Upper lobe of right lung (tissue), 1 donor: Measurements from ENCODE around the gene PRSS58. TPM values are rescaled to one million over a fixed set of nuclear protein-coding genes. Genes with fewer than 3 reads are reported as not detected.

Experiments used
- ATAC-seq: fragments of 200-7000 bp; cut with Tn5 transposase; one replicate; pipeline ENCODE4 v1.9.1; 2020; ENCODE audit warnings: mild to moderate bottlenecking, moderate library complexity
- DNase-seq: peaks from one replicate; pipeline ENCODE4 v3.0.0-alpha.2; 2020
- H3K27ac ChIP-seq: fragments of 200-600 bp; one replicate; pipeline ENCODE4 v1.8.0; 2022
- H3K27me3 ChIP-seq: fragments of 200-600 bp; one replicate; pipeline ENCODE4 v1.8.0; 2022; ENCODE audit warnings: mild to moderate bottlenecking
- H3K36me3 ChIP-seq: fragments of 200-600 bp; one replicate; pipeline ENCODE4 v1.8.0; 2022
- H3K4me1 ChIP-seq: fragments of 200-600 bp; one replicate; pipeline ENCODE4 v1.8.0; 2022
- H3K4me3 ChIP-seq: fragments of 200-600 bp; one replicate; pipeline ENCODE4 v1.8.0; 2022; ENCODE audit warnings: mild to moderate bottlenecking
- H3K9me3 ChIP-seq: fragments of 200-600 bp; one replicate; pipeline ENCODE4 v1.8.0; 2022
- intact Hi-C: fragments of 100-400 bp; cut with DNase I; formaldehyde crosslinking; loops from one replicate; pipeline ENCODE4 v1.11.0; 2022
- total RNA-seq: library from RNA; stranded (reverse); fragmentation: NEBNext Ultra II Directional; extraction: Animal tissue kit (Norgen Biotek cat#: 25700); gene quantifications from one replicate; pipeline ENCODE4 v1.2.1, GENCODE V29; 2021
- TF ChIP-seq, protein P1 (sequence below): fragments of 200-600 bp; IDR thresholded peaks from one replicate; pipeline ENCODE4 v1.8.0; 2022; ENCODE audit warnings: antibody characterized with exemption
- donor health status: DM: no; HTN: yes; CAD: no; lungs with severe emphysema.

PRSS58 gene
- total RNA-seq, 1 donor from 2014 or later, result not detected

DNA sequence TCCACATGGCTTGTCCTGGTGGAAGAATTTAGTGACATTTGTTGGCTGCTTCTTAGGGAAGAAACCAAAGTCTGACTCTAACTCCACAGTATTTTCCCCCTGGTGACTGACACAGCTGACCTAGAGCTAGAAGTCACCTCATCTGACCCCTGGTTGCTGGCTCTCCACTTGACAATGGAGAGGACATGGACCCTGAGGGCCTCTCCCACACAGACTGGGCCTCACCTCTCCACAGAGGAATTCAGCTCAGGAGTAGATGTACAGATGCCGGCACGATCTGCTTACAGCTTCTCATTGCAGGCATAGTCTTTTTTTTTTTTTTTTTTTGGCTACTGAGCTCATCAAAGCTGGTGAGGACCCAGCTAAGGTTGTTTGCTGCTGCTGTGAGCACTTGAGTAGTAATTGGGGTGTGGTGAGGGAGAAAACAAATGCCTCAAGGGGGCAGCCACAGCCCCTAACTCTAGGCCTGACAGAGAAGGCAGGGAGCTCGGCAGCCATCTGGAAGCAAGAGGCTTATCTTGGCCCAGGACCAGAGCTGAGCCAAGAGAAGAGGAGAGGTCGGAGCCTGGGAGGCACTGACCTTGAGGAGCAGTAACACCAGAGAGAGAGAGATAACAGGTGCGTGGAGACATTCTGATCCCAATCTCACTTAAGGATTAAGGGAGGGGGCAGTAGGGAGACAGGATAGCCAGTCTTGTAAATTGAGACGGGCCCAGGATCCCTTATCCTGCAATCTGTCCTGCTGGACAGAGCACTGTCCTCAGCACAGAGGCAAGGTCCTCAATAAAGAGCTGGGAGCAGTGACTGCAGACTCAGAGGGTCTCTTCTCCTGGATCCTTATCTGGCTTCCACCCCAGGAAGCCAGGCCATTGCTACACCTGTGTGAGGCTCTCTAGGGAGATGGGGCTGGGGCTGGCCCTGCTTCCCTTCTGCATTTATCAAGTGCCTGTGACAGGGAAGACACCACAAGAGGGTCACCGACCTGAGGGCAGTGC, 9.4 kb downstream of the PRSS58 start:
- Histone ChIP-seq H3K4me3 (no peak overlapping the region), H3K27me3 (no peaks in the 10 kb centered on the region), H3K36me3 (no peaks in the 10 kb centered on the region), H3K27ac (no peak overlapping the region), H3K9me3 (no peaks in the 10 kb centered on the region), H3K4me1 (no peaks in the 10 kb centered on the region)
- DNase-seq (no peak), ATAC-seq (no peak)
- TF ChIP-seq, protein P1, sequence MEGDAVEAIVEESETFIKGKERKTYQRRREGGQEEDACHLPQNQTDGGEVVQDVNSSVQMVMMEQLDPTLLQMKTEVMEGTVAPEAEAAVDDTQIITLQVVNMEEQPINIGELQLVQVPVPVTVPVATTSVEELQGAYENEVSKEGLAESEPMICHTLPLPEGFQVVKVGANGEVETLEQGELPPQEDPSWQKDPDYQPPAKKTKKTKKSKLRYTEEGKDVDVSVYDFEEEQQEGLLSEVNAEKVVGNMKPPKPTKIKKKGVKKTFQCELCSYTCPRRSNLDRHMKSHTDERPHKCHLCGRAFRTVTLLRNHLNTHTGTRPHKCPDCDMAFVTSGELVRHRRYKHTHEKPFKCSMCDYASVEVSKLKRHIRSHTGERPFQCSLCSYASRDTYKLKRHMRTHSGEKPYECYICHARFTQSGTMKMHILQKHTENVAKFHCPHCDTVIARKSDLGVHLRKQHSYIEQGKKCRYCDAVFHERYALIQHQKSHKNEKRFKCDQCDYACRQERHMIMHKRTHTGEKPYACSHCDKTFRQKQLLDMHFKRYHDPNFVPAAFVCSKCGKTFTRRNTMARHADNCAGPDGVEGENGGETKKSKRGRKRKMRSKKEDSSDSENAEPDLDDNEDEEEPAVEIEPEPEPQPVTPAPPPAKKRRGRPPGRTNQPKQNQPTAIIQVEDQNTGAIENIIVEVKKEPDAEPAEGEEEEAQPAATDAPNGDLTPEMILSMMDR, result no peak
- intact Hi-C loops, result no loop called here

DNA sequence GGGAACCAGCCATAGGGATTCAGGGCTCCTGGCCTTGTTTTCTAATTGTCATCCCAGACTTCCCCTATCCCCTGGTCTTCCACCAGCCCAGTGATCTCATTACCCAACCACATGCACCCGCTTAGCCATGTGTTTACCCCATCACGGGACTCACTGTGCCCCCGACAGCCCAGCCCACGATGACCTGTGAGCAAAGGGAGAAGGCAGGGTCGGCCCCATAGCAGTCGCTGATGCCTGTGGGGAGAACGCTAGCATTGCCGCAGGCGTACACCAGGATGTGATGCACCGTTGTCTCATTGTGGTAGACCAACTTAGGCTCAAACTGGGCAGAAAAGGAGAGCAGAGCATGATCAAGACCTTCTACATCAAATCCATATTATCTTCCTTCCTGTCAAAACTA, 14.0 kb downstream of the PRSS58 start:
- Histone ChIP-seq H3K27me3 (no peaks in the 10 kb centered on the region), H3K36me3 (no peaks in the 10 kb centered on the region), H3K27ac (no peak overlapping the region), H3K4me3 (no peak overlapping the region), H3K4me1 (no peaks in the 10 kb centered on the region), H3K9me3 (no peaks in the 10 kb centered on the region)
- TF ChIP-seq, protein P1, result no peak
- ATAC-seq (no peak), DNase-seq (no peak)
- intact Hi-C loops, result no loop called here

DNA sequence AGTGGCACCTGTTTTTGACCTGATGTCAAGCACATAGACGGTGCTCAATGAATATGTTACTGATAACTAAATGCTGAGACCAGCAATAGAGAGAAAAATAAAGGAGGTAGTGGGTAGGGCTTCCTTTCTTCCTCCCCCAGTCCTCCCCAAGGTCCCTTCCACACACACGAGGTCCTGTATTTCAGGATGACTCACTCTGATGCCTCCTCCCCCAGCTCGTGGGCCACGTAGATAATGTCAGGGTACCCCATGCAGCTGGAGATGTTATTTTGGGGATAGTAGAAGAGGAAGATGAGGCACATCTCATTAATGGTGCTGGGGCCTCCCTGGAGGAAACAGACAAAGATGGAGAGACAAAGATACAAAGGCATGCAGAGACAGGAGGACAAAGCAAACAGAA, 17.3 kb downstream of the PRSS58 start:
- no peak overlapping the region for H3K4me3 ChIP-seq
- H3K36me3 ChIP-seq, result no peaks in the 10 kb centered on the region
- H3K4me1 ChIP-seq, result no peaks in the 10 kb centered on the region
- intact Hi-C loops, result no loop called here
- no peak overlapping the region for H3K27ac ChIP-seq
- TF ChIP-seq, protein P1, result no peak
- ATAC-seq, result no peak
- no peaks in the 10 kb centered on the region for H3K27me3 ChIP-seq
- H3K9me3 ChIP-seq, result no peaks in the 10 kb centered on the region
- no peak for DNase-seq

DNA sequence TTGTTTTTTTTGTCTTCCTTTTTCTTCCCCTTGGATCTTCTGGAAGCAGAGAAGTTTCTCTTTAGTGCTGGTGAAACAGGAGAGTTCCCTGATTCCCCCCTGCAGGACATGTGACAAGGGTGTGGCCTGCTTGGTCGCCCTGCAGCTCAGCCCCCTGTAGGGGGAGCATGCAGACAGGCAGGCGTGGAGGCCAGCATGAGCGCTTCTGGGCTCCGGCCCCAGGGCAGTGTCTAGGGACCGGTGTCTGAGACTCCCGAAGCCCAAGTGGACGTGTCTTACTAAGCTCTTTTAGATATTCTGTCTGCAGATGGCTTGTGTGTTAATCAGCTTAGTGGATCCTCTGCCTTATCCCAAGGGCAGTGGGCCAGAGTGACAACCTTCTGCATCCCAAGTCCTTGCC, 26.1 kb downstream of the PRSS58 start:
- intact Hi-C loops, result no loop called here
- no peaks in the 10 kb centered on the region for H3K9me3 ChIP-seq
- no peak overlapping the region for H3K27ac ChIP-seq
- TF ChIP-seq, protein P1, result no peak
- no peaks in the 10 kb centered on the region for H3K36me3 ChIP-seq
- ATAC-seq (peak; percentile 36), DNase-seq (no peak)
- H3K4me1 ChIP-seq, result no peaks in the 10 kb centered on the region
- H3K4me3 ChIP-seq, result no peak overlapping the region
- no peaks in the 10 kb centered on the region for H3K27me3 ChIP-seq

DNA sequence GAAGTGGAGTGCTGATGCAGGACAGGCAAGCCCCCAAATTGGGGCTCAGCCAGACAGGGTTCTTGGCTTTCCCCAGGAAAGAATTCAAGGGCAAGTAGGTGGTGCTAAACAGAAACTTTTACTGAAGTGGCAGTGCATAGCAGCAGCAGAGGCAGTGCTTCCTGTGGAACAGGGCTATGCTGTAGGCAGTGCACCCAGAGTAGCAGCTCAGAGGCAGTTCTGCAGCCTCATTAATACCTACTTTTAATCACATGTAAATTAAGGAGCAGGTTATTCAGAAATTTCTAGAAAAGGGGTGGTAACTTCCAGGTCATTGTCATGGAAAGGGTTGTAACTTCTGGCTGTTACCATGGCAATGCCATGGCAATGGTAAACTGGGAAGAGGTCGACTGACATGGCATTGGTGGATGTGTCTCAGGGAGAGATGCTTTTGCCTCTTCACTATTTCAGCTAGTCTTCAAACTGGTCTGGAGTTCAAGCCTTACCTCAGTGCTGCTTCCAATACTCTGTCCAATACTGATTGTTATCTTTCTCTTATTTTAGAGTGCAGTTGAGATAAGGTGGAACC, 29.2 kb downstream of the PRSS58 start:
- TF ChIP-seq, protein P1, result no peak
- intact Hi-C loops, result no loop called here
- H3K4me3 ChIP-seq, result no peak overlapping the region
- no peaks in the 10 kb centered on the region for H3K9me3 ChIP-seq
- H3K4me1 ChIP-seq, result no peaks in the 10 kb centered on the region
- H3K36me3 ChIP-seq, result no peaks in the 10 kb centered on the region
- ATAC-seq (no peak), DNase-seq (no peak)
- no peaks in the 10 kb centered on the region for H3K27me3 ChIP-seq
- H3K27ac ChIP-seq, result no peak overlapping the region

Other genes with a start within 250 kb of the PRSS58 start
- 0.61 TPM for gene MGAM2, start 146.3 kb downstream of the PRSS58 start, total RNA-seq